ENCODE data around the gene OR52H1. TPM values are rescaled to one million over a fixed set of nuclear protein-coding genes. Genes with fewer than 3 reads are reported as not detected.

OR52H1 gene
- total and polyA plus RNA-seq, 9 of the 15 experiments (the other 6 are each of a cell fraction or from before 2014, with no cell fraction given): 0.15 TPM; not detected in 8

- Histone ChIP-seq H3K4me3 (no peak overlapping the region), H3K9me3 (replicated peaks; ENCODE audit: control insufficient read depth, insufficient read depth, low read depth, low read length) (no peaks in the 10 kb centered on the region), H3K79me2 (ENCODE audit: control insufficient read depth, insufficient read depth, low read length) (no peaks in the 10 kb centered on the region), H3K4me2 (ENCODE audit: insufficient read depth, low read length) (no peak overlapping the region), H2AFZ (ENCODE audit: low read depth, low read length) (no peak overlapping the region), H3K36me3 (ENCODE audit: control insufficient read depth, insufficient read depth, low read length) (no peaks in the 10 kb centered on the region), H4K20me1 (replicated peaks; ENCODE audit: control insufficient read depth, insufficient read depth, low read length) (no peaks in the 10 kb centered on the region), H3K9ac (ENCODE audit: insufficient read depth in 1 of 2, low read depth in 2 of 2, low read length in 2 of 2) (no peak overlapping the region), H3K4me1 (replicated peaks in 1 of 2; ENCODE audit: control insufficient read depth in 2 of 2, insufficient read depth in 2 of 2, low read length in 2 of 2) (no peaks in the 10 kb centered on the region; a peak in 1 of 5 replicates), H3K27ac (ENCODE audit: extremely low read depth, low read depth, low read length) (no peak overlapping the region), H3K9me1 (ENCODE audit: control insufficient read depth, insufficient read depth, low read length) (no peaks in the 10 kb centered on the region), H3K27me3 (ENCODE audit: control insufficient read depth in 2 of 2, insufficient read depth in 2 of 2, low read length in 2 of 2) (no peaks in the 10 kb centered on the region)
- FAIRE-seq (no peak), ATAC-seq (peak; percentile 62), DNase-seq (ENCODE audit: extremely low read depth in 1 of 4, low spot score in 3 of 4) (peak in 1 of 4 experiments; percentile 18)
- intact Hi-C loops (cut with micrococcal nuclease): no loop called here
- in situ Hi-C loops (cut with MboI): no loop called here
- POLR2A ChIA-PET: interaction anchor here (0.7 to 11.8 kb wide), 4 partner anchors 12 to 1037 kb away, joined by 3 to 123 read pairs (median 4); partner anchors contain the start of gene UBQLN3
- TF ChIP-seq, protein P1, sequence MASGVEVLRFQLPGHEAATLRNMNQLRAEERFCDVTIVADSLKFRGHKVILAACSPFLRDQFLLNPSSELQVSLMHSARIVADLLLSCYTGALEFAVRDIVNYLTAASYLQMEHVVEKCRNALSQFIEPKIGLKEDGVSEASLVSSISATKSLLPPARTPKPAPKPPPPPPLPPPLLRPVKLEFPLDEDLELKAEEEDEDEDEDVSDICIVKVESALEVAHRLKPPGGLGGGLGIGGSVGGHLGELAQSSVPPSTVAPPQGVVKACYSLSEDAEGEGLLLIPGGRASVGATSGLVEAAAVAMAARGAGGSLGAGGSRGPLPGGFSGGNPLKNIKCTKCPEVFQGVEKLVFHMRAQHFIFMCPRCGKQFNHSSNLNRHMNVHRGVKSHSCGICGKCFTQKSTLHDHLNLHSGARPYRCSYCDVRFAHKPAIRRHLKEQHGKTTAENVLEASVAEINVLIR (CRISPR knock-in tag; IDR thresholded peaks at IDR 0.05): no peak
- TF ChIP-seq ZNF830 (CRISPR knock-in tag; IDR thresholded peaks at IDR 0.05) (no peak), DDX20 (tag; IDR thresholded peaks at IDR 0.05; ENCODE audit: low read depth) (no peak), CBFA2T3 (IDR thresholded peaks at IDR 0.05) (no peak), DACH1 (IDR thresholded peaks at IDR 0.05; ENCODE audit: partially characterized antibody) (no peak)
- TF ChIP-seq, protein P2, sequence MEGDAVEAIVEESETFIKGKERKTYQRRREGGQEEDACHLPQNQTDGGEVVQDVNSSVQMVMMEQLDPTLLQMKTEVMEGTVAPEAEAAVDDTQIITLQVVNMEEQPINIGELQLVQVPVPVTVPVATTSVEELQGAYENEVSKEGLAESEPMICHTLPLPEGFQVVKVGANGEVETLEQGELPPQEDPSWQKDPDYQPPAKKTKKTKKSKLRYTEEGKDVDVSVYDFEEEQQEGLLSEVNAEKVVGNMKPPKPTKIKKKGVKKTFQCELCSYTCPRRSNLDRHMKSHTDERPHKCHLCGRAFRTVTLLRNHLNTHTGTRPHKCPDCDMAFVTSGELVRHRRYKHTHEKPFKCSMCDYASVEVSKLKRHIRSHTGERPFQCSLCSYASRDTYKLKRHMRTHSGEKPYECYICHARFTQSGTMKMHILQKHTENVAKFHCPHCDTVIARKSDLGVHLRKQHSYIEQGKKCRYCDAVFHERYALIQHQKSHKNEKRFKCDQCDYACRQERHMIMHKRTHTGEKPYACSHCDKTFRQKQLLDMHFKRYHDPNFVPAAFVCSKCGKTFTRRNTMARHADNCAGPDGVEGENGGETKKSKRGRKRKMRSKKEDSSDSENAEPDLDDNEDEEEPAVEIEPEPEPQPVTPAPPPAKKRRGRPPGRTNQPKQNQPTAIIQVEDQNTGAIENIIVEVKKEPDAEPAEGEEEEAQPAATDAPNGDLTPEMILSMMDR (IDR thresholded peaks at IDR 0.05 in 2 of 3, conservative IDR thresholded peaks at IDR 0.05 in 1 of 3; ENCODE audit: insufficient read depth in 2 of 3, low read depth in 1 of 3, low read length in 3 of 3): 0 out of 6 replicates have a peak, but pooled peaks of 1 of the 3 experiments have one; percentile 18
- no TSS peak for BruUV-seq (replicated peaks)
- CTCF ChIA-PET (ENCODE audit: low intra/inter-chr PET ratio): no interaction called here
- 65% methylated on average over 4 of the region's 4 CpGs for WGBS (ENCODE audit: insufficient coverage, low coverage, missing lambda C conversion rate)
These were observed 26.8 kb downstream of the OR52H1 start for GRCh38 chr11:5521540-5521939.
